Epithelial cell of proximal tubule (primary cell): ENCODE results near the gene RIIAD1. TPM values are rescaled to one million over a fixed set of nuclear protein-coding genes. Genes with fewer than 3 reads are reported as not detected.
"Not testable (repeated sequence)": the region's sequence is repeated elsewhere in the genome, so short reads cannot be mapped to it uniquely, and the experiment has no call there.

Experiments
- DNase-seq: peaks from one replicate; pipeline ENCODE4 v3.0.0-alpha.2; 2011; ENCODE audit warnings: low read depth
- H3K4me3 ChIP-seq: 2 replicates; pipeline ENCODE4 v1.5.1; 2011; ENCODE audit warnings: low read depth, mild to moderate bottlenecking, low read length
- total RNA-seq: library from RNA; depleted of rRNA; stranded (reverse); fragments of >200 nt; gene quantifications from 2 replicates; pipeline ENCODE4 v1.2.3, GENCODE V29; 2015
- TF ChIP-seq, protein P1 (sequence below): conservative IDR thresholded peaks from 2 replicates; pipeline ENCODE4 v1.5.1; 2012; ENCODE audit warnings: low read depth, mild to moderate bottlenecking, low read length

RIIAD1 gene
- total RNA-seq, 1 donor from 2014 or later: not detected

- TF ChIP-seq, protein P1, sequence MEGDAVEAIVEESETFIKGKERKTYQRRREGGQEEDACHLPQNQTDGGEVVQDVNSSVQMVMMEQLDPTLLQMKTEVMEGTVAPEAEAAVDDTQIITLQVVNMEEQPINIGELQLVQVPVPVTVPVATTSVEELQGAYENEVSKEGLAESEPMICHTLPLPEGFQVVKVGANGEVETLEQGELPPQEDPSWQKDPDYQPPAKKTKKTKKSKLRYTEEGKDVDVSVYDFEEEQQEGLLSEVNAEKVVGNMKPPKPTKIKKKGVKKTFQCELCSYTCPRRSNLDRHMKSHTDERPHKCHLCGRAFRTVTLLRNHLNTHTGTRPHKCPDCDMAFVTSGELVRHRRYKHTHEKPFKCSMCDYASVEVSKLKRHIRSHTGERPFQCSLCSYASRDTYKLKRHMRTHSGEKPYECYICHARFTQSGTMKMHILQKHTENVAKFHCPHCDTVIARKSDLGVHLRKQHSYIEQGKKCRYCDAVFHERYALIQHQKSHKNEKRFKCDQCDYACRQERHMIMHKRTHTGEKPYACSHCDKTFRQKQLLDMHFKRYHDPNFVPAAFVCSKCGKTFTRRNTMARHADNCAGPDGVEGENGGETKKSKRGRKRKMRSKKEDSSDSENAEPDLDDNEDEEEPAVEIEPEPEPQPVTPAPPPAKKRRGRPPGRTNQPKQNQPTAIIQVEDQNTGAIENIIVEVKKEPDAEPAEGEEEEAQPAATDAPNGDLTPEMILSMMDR: no peak
- H3K4me3 ChIP-seq: no peak overlapping the region
- DNase-seq: no peak
These were observed 39.5 kb downstream of the RIIAD1 start for GRCh38 chr1:151760597-151761385.

- peak within 1 kb of the TSS; percentile 75 for H3K4me3 ChIP-seq
- TF ChIP-seq, protein P1: no peak
These were observed 41.9 kb downstream of the RIIAD1 start, which contains the start of gene MRPL9 for GRCh38 chr1:151762941-151763921. Gene MRPL9 (minus strand): TSS chr1:151763496. CDS start chr1:151763479, 17 bp downstream.

DNA sequence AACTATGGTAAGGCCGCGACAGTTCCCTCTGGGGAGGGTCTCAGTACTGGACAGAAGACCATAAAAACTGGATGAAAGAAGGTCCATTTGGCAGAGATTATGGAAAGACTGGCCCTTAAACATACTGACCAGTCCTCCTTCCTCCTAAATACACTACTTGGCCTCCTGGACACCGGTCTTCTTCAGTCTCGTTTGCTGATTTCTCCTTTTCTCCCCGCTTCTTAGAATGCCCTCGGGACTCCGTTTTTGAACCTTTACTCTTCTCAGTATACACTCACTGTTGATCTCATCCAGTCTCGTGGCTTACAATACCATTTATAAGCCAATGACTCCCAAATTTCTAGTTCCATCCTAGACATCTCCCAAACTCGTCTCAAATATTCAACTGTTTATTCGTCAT, 42.7 kb downstream of the RIIAD1 start:
- TF ChIP-seq, protein P1: no peak
- DNase-seq: no peak
- H3K4me3 ChIP-seq: peak overlapping the region; percentile 75

More at GRCh38 chr1:151762941-151763921, 41.9 kb downstream of the RIIAD1 start, which contains the start of gene MRPL9:
- DNase-seq: no peak

- H3K4me3 ChIP-seq, DNase-seq: not testable (repeated sequence)
These were observed 47.2 kb downstream of the RIIAD1 start for GRCh38 chr1:151768351-151769066.

DNA sequence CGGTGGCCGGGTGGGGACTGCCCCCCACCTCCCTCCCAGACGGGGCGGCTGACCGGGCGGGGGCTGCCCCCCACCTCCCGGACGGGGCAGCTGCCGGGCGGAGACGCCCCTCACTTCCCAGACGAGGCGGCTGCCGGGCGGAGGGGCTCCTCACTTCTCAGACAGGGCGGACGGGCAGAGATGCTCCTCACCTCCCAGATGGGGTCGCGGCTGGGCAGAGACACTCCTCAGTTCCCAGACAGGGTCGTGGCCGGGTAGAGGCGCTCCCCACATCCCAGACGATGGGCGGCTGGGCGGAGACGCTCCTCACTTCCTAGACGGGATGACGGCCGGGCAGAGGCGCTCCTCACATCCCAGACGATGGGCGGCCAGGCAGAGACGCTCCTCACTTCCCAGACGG, 47.9 kb downstream of the RIIAD1 start:
- DNase-seq, H3K4me3 ChIP-seq: not testable (repeated sequence)

GRCh38 chr1:151773702-151774101, 52.4 kb downstream of the RIIAD1 start:
- H3K4me3 ChIP-seq: no peak overlapping the region
- peak; percentile 84 for DNase-seq
- TF ChIP-seq, protein P1: no peak

DNA sequence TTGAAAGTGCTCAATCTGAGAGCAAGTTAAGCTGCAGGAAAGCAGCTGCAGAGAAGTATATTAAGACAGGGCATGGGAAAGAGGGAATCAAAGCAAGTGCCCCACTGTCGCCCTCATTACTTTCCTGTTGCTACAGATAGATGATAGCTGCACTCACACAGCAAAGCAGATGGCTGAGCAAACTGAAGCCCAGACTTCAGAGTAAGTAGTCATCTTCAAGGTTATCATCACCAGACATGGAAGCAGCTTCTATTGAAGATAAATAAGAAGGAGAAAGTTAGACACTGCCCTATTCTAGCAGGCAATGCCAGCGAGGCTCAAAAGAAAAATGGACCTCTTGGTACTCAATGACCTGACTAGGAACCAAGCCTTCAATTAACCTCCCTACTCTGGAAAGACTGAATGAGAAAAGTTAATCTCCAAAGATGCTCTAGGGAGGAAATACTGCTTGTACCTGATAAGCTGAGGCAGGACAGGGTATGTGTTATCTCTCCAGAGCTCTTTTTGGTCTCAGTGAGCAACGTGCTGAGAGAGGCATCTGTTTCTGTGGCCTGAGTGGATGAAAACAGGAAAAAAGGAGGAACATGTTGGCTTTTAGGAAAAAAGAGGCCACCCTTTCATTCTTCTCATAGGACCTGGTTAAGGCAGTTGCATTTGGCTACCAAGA, 53.1 kb downstream of the RIIAD1 start:
- no peak overlapping the region for H3K4me3 ChIP-seq
- TF ChIP-seq, protein P1: no peak
- DNase-seq: no peak
